Measurements from ENCODE around the gene NOS3.

- TF ChIP-seq POLR2A (IDR thresholded peaks at IDR 0.05) (no peak), CTCF (IDR thresholded peaks at IDR 0.05) (no peak), POLR2AphosphoS5 (IDR thresholded peaks at IDR 0.05) (no peak)
Observed at GRCh38 chr7:150957133-150958020, 33.4 kb upstream of the NOS3 start.
